Peyer's patch (tissue), 4 donors: ENCODE data around the gene THRB.

Experiments
- CTCF ChIP-seq, 6 experiments: fragments of 450-650 bp in 4 of 6; fragments of 200-600 bp in 2 of 6; sonication (generic) in 1 of 6; IDR thresholded peaks; one replicate each; pipeline ENCODE4 v1.5.1; 2017 to 2019; ENCODE audit warnings: antibody characterized with exemption in 6 of 6, mild to moderate bottlenecking in 3 of 6, moderate library complexity in 1 of 6
- POLR2A ChIP-seq, 2 donors: fragments of 450-650 bp; IDR thresholded peaks; one replicate each; pipeline ENCODE4 v1.5.1; 2017; ENCODE audit warnings: antibody characterized with exemption in 2 of 2, mild to moderate bottlenecking in 2 of 2, moderate library complexity in 2 of 2

GRCh38 chr3:24088782-24089181 lies 405.9 kb downstream of the THRB start:
- TF ChIP-seq POLR2A (IDR thresholded peaks at IDR 0.05) (no peak), CTCF (IDR thresholded peaks at IDR 0.05) (peak in 3 of 6 experiments; percentile 22 to 39 (median 25))
